ENCODE measurements around the gene TRIO. TPM values are rescaled to one million over a fixed set of nuclear protein-coding genes. Genes with fewer than 3 reads are reported as not detected.

The TRIO gene
- total and polyA plus RNA-seq, 4 donors, result 23.8 to 243 (median 110) TPM

GRCh38 chr5:14209222-14209822 lies 66.2 kb downstream of the TRIO start:
- Histone ChIP-seq H3K4me1 (ENCODE audit: control insufficient read depth in 5 of 5, insufficient read depth in 5 of 5, low read length in 5 of 5) (peaks cover 0 to 48% (median 22%) of the 10 kb centered on the region in 5 donors), H3K27ac (ENCODE audit: low read depth in 1 of 2, low read length in 1 of 2) (peak overlapping the region in 1 of 2 donors; percentile 63)
- no peak for TF ChIP-seq CTCF (IDR thresholded peaks at IDR 0.05; ENCODE audit: control extremely low read depth, extremely low read depth)

GRCh38 chr5:14209836-14210235 lies 66.7 kb downstream of the TRIO start:
- H3K4me1 ChIP-seq (ENCODE audit: control insufficient read depth in 5 of 5, insufficient read depth in 5 of 5, low read length in 5 of 5), result peaks cover 0 to 46% (median 21%) of the 10 kb centered on the region in 5 donors
- H3K4me3 ChIP-seq, result no peak overlapping the region
- 88 to 94% methylated on average over 8 of the region's 8 CpGs for WGBS, 2 donors
- no peaks in the 10 kb centered on the region for H3K27me3 ChIP-seq (ENCODE audit: control insufficient read depth in 3 of 3, insufficient read depth in 3 of 3, low read length in 2 of 3)
- no peak for ATAC-seq (ENCODE audit: insufficient read depth, low FRiP score)
- H3K36me3 ChIP-seq (ENCODE audit: control insufficient read depth in 4 of 4, insufficient read depth in 4 of 4, low read length in 4 of 4), result no peaks in the 10 kb centered on the region
- DNase-seq, result no peak
- H3K27ac ChIP-seq (ENCODE audit: low read depth in 1 of 2, low read length in 1 of 2), result no peak overlapping the region
- no peaks in the 10 kb centered on the region for H3K9me3 ChIP-seq (ENCODE audit: control insufficient read depth in 4 of 4, insufficient read depth in 3 of 4, low read length in 3 of 4)
- TF ChIP-seq CTCF (IDR thresholded peaks at IDR 0.05; ENCODE audit: control extremely low read depth, extremely low read depth), result no peak
- no peak overlapping the region for H3K9ac ChIP-seq (ENCODE audit: insufficient read depth in 1 of 2, low read length in 2 of 2)

More at GRCh38 chr5:14209222-14209822, 66.2 kb downstream of the TRIO start:
- Histone ChIP-seq H3K27me3 (ENCODE audit: control insufficient read depth in 3 of 3, insufficient read depth in 3 of 3, low read length in 2 of 3) (no peaks in the 10 kb centered on the region), H3K36me3 (ENCODE audit: control insufficient read depth in 4 of 4, insufficient read depth in 4 of 4, low read length in 4 of 4) (no peaks in the 10 kb centered on the region), H3K4me3 (no peak overlapping the region), H3K9ac (ENCODE audit: insufficient read depth in 1 of 2, low read length in 2 of 2) (no peak overlapping the region), H3K9me3 (ENCODE audit: control insufficient read depth in 4 of 4, insufficient read depth in 3 of 4, low read length in 3 of 4) (no peaks in the 10 kb centered on the region)
- WGBS, 2 donors, result 88 to 89% methylated on average over 9 of the region's 9 CpGs
- DNase-seq, result no peak
- ATAC-seq (ENCODE audit: insufficient read depth, low FRiP score), result no peak

DNA sequence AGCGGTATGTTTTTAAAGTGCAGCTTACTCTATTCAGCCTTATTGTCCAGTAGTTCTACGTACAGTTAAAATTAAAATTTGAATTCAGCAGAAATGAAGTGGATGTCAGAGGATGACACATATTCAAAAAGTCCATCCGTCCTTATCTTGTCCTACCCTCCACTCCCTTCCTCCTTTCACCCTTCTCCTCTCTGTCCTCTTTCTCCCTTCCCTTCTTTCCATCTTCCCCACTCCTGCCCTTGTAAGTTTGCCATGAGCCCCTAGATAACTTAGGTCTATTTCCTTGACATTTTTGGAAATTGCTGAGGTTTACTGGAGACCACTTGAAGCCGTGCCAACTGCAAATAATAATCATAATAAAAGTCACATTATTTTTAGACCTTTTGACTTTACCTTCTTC lies 67.6 kb downstream of the TRIO start:
- peaks cover 0 to 41% (median 17%) of the 10 kb centered on the region in 5 donors for H3K4me1 ChIP-seq (ENCODE audit: control insufficient read depth in 5 of 5, insufficient read depth in 5 of 5, low read length in 5 of 5)
- H3K36me3 ChIP-seq (ENCODE audit: control insufficient read depth in 4 of 4, insufficient read depth in 4 of 4, low read length in 4 of 4), result no peaks in the 10 kb centered on the region
- H3K4me3 ChIP-seq, result no peak overlapping the region
- no peaks in the 10 kb centered on the region for H3K27me3 ChIP-seq (ENCODE audit: control insufficient read depth in 3 of 3, insufficient read depth in 3 of 3, low read length in 2 of 3)
- ATAC-seq (ENCODE audit: insufficient read depth, low FRiP score) (no peak), DNase-seq (no peak)
- no peaks in the 10 kb centered on the region for H3K9me3 ChIP-seq (ENCODE audit: control insufficient read depth in 4 of 4, insufficient read depth in 3 of 4, low read length in 3 of 4)
- TF ChIP-seq CTCF (IDR thresholded peaks at IDR 0.05; ENCODE audit: control extremely low read depth, extremely low read depth), result no peak
- 75 to 80% methylated on average over 4 of the region's 4 CpGs for WGBS, 2 donors
- H3K27ac ChIP-seq (ENCODE audit: low read depth in 1 of 2, low read length in 1 of 2), result no peak overlapping the region
- no peak overlapping the region for H3K9ac ChIP-seq (ENCODE audit: insufficient read depth in 1 of 2, low read length in 2 of 2)

All from lung (tissue), 12 donors.